GM04504 (cell line): ENCODE measurements around the gene FZD1.

ENCODE experiments used
- DNase-seq: peaks from one replicate; pipeline ENCODE4 v3.0.0-alpha.2; 2012; ENCODE audit warnings: low read depth

The FZD1 gene

DNA sequence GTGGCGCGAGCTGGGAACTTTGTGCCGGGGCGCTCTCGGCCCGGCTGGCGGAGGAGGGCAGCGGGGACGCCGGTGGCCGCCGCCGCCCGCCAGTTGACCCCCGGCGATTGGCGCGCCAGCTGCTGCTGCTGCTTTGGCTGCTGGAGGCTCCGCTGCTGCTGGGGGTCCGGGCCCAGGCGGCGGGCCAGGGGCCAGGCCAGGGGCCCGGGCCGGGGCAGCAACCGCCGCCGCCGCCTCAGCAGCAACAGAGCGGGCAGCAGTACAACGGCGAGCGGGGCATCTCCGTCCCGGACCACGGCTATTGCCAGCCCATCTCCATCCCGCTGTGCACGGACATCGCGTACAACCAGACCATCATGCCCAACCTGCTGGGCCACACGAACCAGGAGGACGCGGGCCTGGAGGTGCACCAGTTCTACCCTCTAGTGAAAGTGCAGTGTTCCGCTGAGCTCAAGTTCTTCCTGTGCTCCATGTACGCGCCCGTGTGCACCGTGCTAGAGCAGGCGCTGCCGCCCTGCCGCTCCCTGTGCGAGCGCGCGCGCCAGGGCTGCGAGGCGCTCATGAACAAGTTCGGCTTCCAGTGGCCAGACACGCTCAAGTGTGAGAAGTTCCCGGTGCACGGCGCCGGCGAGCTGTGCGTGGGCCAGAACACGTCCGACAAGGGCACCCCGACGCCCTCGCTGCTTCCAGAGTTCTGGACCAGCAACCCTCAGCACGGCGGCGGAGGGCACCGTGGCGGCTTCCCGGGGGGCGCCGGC is 870 bp downstream of the FZD1 start:
- no peak for DNase-seq

DNA sequence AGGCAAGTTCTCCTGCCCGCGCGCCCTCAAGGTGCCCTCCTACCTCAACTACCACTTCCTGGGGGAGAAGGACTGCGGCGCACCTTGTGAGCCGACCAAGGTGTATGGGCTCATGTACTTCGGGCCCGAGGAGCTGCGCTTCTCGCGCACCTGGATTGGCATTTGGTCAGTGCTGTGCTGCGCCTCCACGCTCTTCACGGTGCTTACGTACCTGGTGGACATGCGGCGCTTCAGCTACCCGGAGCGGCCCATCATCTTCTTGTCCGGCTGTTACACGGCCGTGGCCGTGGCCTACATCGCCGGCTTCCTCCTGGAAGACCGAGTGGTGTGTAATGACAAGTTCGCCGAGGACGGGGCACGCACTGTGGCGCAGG is 1.4 kb downstream of the FZD1 start:
- DNase-seq: no peak

DNA sequence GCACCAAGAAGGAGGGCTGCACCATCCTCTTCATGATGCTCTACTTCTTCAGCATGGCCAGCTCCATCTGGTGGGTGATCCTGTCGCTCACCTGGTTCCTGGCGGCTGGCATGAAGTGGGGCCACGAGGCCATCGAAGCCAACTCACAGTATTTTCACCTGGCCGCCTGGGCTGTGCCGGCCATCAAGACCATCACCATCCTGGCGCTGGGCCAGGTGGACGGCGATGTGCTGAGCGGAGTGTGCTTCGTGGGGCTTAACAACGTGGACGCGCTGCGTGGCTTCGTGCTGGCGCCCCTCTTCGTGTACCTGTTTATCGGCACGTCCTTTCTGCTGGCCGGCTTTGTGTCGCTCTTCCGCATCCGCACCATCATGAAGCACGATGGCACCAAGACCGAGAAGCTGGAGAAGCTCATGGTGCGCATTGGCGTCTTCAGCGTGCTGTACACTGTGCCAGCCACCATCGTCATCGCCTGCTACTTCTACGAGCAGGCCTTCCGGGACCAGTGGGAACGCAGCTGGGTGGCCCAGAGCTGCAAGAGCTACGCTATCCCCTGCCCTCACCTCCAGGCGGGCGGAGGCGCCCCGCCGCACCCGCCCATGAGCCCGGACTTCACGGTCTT is 1.9 kb downstream of the FZD1 start:
- DNase-seq: no peak

DNA sequence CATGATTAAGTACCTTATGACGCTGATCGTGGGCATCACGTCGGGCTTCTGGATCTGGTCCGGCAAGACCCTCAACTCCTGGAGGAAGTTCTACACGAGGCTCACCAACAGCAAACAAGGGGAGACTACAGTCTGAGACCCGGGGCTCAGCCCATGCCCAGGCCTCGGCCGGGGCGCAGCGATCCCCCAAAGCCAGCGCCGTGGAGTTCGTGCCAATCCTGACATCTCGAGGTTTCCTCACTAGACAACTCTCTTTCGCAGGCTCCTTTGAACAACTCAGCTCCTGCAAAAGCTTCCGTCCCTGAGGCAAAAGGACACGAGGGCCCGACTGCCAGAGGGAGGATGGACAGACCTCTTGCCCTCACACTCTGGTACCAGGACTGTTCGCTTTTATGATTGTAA is 2.5 kb downstream of the FZD1 start:
- no peak for DNase-seq

DNA sequence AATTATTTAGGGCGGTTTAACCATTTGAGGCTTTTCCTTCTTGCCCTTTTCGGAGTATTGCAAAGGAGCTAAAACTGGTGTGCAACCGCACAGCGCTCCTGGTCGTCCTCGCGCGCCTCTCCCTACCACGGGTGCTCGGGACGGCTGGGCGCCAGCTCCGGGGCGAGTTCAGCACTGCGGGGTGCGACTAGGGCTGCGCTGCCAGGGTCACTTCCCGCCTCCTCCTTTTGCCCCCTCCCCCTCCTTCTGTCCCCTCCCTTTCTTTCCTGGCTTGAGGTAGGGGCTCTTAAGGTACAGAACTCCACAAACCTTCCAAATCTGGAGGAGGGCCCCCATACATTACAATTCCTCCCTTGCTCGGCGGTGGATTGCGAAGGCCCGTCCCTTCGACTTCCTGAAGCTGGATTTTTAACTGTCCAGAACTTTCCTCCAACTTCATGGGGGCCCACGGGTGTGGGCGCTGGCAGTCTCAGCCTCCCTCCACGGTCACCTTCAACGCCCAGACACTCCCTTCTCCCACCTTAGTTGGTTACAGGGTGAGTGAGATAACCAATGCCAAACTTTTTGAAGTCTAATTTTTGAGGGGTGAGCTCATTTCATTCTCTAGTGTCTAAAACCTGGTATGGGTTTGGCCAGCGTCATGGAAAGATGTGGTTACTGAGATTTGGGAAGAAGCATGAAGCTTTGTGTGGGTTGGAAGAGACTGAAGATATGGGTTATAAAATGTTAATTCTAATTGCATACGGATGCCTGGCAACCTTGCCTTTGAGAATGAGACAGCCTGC is 3.1 kb downstream of the FZD1 start:
- no peak for DNase-seq

DNA sequence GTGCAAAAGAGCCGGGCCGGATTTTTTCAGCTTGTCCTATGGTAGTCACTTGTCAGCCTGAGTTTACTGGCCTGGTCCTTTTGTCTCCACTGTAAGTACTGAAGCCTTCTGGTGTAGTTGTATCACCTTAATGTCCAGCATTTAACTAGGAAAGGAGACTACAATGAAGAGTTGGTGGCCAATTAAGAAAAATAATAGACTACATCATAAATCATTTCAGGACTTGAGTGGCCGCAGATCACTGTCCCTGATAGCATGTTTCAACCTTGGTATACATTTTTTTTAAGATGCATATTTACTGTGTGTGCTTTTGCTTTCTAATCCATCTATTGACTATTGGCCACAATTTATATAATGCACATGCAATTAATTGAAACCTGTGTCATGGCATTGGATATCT is 6.1 kb downstream of the FZD1 start:
- no peak for DNase-seq

DNA sequence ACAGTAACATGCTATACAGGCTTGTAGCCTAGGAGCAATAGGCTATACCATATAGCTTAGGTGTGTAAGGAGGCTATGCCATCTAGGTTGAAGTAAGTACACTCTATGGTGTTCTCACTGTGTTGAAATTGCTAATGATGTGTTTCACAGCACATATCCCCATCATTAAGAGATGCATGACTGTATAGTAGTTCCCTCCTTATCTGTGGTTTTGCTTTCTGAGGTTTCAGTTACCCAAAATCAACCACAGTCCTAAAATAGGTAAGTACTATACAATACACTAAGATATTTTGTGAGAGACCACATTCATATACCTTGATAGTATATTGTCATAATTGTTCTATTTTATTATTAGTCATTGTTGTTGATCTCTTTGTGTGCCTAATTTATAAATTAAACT is 12.7 kb downstream of the FZD1 start:
- no peak for DNase-seq

DNA sequence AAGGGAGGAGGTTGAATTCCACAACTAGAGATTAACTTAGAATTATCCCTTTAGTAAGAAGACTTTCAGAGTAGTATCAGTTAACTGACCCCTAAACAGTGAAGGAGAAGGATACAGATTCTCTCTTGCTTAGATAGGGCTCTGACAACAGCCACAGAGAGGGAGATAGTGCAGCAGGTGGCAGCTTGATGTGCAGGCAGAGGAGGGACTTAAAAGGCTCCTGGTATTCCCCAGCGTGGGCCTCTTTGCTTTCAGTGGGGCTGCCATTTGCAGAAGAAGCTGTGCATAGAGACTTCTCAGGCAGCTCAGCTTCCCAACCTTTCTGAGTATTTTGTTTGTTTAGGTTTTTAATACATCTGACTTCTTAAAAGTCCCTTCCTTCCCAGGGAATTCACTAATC is 16.0 kb downstream of the FZD1 start:
- DNase-seq: no peak

DNA sequence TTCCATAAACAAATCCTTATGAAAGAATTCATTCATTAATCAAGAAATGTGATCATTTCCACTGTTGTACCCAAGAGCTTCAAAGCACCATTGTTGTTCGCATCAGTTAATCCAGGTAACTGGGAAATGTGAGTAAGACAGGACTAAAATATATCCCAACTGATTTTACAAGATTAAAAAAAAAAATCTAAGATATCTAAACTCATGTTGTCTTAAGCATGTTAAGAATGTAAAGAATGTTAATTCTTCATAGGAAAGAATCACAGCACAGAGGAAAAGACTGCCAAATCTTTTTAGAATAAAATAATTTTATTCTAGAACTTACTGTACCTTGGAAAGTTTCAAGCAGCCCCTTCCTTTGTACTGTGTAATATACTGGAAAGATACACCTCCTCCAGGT is 16.4 kb downstream of the FZD1 start:
- no peak for DNase-seq

DNA sequence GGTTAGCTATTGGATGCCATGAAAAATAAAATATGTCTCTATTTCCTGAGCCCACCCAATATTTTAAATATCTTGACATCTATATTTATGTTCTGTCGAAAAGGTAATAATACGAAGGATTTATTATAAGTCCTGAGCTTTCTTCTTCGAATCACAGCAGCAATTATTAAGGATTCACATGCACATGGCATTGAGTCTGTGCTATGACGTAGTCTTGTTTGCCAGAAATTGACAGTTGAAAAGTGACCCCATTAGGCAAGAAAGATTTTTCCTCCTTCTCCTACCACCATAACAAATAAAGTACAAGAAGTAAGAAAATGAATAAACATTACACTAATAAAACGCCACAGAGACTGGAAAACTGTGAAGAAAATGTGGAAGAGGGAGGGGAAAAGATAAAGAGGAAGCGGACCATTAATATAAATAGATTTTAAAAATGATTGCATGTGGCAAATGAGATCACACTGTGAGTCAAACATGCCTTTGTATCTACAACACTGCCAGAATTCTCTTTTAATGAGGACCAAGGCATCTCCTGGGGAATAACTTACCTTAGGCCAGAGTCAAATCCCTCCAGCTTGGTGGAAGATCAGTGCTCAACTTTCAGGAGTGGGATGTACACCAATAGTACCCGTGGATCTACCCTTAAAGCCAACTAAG is 21.6 kb downstream of the FZD1 start:
- DNase-seq: no peak

DNA sequence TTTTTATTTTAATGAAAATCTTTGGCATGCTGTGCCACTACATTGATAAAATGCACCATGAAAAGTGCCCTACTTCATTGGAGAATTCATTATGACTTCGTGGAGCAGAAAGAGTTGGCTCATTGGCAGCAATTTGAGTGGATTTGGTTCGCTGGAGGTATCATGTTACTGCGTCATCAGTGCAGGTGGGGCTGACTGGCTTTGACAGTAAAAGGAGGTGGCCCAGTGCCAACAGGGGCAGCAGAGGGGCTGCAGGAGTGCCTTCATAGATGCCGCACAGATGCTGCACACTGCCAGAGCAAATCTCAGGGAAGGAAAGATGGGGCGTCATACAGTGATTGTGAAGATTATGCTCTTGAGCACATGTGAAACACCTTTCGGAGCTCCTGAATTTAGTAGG is 22.2 kb downstream of the FZD1 start:
- DNase-seq: no peak

DNA sequence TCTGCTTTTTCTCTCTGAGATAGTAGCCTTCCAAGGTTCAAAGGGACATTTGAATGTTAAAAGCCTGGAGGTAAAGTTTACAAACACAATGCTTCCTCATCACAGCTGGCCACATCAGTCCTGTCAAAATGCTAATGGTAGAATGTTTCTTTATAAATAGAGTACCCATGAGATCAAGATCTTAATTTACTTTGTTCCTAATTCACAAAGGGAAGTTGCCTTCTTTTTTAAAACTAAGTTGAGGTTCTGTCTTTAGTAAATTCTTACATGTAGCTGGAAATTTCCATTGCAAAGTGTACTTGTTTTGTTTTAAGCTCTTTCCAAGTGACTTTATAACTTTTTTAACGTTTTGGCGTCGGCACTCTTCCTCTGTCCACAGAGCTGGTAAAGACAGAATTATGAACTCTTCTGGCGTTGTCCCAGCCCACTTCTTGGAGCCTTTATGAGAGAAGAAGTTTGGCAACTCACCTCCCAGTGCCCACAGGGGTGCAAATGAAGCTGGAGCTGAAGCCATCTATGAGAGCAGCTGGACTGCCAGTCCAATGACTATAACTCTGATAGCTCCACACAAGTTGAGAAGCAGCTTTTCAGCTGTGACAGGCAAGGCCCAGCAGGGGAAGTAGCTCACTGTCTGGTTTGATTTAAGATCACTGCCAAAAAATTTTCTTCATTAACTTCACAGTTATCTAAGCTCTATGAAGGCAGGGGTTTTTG is 23.3 kb downstream of the FZD1 start:
- no peak for DNase-seq

DNA sequence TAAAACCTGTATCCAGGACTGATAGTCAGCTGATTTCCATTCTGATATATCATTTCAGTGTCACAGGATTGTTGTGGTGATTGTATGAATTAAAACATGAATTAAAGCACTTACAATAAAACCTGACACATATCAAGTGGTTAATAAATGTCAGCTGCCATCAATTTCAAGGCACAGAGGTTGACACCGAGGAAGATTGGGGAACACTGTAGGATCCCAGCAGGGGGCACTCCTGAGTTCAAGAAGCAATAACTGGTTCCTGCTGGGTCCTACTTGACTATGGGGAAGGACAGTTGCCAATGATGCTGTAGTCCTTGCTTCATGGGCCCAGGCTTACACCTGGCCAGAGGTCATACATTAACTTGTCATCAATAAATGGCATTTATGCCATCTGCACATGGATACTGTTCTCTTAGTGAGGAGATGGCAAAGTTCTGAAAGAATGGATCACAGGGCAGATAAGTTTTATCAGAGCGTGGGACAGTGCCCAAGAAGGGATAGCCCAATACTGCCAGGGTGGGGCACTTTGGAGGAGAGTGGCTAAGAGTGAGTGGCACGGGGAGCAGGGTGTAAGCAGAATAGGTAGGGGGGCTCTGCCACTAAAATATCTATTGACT is 24.1 kb downstream of the FZD1 start:
- DNase-seq: no peak

DNA sequence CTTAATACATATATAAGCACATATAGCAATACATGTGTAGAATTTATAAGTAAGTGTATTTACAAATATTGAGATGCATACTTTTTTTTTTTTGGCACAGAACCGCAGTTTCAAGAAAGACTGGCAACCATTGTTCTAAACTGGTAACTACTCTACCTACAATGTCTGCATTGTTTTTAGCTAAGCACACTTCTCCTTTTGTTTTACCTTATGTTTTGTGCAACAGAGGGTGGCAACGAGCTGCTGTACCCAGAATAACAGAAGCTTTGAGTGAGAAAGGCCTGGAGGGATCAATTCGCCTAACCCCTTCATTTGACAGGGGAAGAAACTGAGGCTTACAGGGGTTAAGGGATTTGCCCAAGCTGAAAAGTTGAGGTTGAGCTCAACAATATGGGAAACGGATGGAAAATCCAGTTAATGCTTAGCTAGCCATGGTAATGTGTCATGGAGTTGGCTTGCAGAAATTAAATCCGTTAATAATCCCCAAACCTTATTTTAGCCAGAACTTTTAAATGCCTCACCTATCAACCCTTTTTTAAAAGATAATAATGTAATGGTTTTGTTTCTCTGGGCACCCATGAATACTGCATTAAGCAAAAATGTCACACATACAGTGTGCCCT is 25.5 kb downstream of the FZD1 start:
- no peak for DNase-seq

DNA sequence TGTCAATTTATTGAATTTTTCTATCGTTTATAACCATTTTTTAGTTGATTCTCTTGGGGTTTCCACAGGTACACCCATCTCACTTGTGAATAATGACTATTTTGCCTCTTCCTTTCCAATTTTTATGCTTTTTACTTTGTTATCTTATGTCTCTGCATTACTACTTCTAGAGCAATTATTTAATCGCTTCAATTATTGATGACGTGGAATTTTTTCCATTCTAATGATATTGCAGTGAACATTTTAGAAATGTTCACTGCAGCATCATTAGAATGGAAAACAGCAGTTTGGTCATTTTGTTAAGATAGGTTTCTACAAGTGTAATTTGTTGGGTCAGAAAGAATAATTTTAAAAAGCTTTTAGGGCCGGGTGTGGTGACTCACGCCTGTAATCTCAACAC is 27.1 kb downstream of the FZD1 start:
- DNase-seq: no peak

DNA sequence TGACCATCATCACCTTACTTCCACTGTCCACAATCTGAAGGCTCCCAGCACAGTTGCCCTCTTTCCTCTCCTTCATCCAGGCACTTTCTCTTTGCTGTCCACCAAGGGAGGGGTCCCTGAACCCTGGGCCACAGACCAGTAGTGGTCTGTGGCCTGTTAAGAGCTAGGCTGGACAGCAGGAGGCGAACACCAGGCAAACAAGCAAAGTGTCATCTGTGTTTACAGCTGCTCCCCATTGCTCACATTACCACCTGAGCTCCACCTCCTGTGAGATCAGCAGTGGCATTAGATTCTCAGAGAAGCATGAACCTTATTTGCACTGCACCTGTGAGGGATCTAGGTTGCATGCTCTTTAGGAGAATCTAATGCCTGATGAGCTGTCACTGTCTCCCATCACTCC is 27.7 kb downstream of the FZD1 start:
- DNase-seq: no peak

DNA sequence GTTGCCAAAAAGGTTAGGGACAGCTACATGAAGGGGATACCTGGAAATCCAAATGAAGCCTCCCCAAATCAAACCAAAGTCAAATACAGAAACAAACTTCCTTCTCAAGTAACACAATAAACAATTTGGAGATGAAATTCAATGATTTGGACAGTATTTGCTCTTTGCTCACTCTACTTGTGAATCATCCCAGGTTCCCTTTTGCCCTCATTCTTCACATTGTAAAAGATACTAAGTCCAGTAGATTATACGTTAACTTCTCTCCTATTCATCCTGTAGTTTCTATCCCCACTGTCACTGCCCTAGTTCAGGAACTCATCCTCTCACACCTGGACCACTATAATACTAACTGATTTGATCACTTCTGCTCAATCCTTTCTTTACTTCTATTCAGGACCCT is 28.3 kb downstream of the FZD1 start:
- DNase-seq: no peak

DNA sequence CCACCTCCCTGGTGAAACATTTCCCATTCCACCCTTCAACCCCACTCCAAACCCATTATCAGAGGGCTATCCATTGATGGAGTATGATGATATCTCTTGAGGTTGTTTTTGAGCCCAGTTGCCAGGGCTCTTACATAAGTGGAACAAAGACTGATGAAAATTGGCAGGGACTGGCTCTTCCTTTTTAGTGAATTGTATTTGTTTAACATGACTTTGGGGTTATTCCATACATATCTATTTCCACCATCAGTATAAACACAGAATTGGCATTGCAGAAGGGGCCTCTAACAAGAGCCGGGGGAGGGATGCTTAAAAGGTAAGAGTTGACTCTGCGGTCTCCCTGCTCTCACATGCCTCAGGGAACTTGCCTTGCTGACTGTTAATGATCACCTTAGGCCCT is 28.9 kb downstream of the FZD1 start:
- DNase-seq: no peak

DNA sequence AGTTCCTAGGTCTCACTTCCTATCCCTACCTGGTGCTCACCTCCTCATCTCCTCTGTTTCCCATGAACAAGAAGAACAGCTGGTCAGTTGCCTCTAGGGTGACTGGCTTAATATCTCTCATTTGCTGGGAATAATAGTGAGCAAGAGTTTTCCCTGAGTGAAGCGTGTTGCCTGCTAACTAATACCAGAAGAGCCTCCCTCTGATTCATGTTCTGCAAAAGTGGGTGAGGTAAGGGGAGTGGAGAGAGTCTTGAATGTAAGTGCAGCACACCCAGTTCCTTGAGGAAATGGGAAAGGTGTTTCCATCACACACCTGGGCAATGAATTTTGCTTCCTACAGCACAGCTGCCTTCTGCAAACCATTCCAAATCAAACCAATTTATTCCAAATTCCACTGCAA is 29.6 kb downstream of the FZD1 start:
- DNase-seq: no peak

DNA sequence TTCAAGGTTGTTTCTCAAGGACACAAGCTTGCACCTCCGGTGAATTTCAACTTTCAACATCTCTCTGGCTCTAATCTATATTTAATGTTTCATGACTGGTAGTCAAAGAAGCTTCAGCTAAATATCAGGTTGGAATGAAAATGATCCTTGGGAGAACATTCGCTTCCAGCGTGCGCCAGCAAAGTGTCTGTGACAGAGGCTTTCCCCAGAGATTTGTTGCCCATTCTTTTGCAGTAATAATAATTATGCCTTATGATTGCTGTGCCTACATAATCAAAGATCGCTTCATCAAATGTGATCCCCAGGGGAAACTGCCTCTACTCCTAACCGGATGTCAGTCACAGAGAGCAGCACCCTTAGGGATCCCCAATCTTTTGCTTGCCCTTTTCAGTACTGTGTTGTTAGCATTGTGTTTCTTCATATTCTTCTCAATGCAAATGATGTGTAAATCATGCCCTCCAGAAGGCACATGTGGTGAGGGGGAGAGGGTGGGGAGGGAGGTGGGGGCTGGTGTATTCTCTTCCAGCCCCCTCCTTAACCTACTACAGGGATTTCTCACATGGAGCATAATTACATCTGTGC is 30.5 kb downstream of the FZD1 start:
- no peak for DNase-seq

DNA sequence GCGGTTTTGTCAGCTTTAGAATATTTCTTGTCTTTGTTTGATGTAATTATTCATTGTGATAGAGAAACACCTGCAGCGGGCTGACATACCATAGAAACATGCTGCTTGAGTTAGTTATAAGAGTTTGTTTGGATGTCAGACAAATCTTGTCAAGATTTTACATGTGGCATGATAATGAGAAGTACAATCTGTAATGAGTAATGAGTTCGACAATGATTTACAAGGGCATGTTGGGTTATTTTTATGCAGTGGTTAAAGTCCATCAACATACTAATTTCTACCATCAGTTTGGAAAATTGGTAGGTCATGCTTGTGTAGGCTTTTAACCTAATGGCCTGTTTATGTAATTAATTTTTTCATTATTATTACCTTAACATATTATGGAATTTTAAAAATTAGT is 31.3 kb downstream of the FZD1 start:
- no peak for DNase-seq
